Measurements from ENCODE around the gene CTBP2. TPM values are rescaled to one million over a fixed set of nuclear protein-coding genes. Genes with fewer than 3 reads are reported as not detected.

Gene CTBP2
- total RNA-seq, 2 experiments from 2014 or later = 0.17 TPM; not detected in 1

DNA sequence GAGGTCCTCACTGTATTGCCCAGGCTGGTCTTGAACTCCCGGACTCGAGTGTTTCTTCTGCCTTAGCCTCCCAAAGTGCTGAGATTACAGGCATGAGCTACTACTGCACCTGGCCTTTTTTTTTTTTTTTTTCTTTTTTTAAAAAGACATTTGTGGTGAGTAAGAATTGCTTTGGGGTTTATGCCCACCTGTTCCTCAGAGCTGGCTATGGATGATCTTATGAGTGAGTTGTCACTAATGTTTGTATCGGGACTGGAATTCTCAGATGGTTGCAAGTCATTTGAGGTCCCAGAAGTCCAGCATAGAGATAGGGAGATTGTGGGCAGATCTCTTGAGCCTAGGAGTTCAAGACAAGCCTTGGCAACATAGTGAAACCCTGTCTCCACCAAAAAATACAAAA lies 183.2 kb downstream of the CTBP2 start:
- Mint-ChIP-seq H3K4me1 (ENCODE audit: low read depth) (peaks cover 17% of the 10 kb centered on the region), H3K4me3 (no peak overlapping the region), H3K9me3 (no peaks in the 10 kb centered on the region), H3K36me3 (ENCODE audit: low read depth) (peaks cover 84% of the 10 kb centered on the region), H3K27ac (no peak overlapping the region), H3K27me3 (no peaks in the 10 kb centered on the region)
- peaks cover 14% of the 10 kb centered on the region for H3K4me1 ChIP-seq (ENCODE audit: insufficient read depth, low read length)
- H3K27ac ChIP-seq (ENCODE audit: low read depth in 1 of 2, low read length in 2 of 2) = no peak overlapping the region
- ATAC-seq (ENCODE audit: poor library complexity) (no peak), DNase-seq (no peak)
- POLR2A ChIA-PET = no interaction called here
- no peak overlapping the region for H3K4me3 ChIP-seq (ENCODE audit: low read length)
- H3K36me3 ChIP-seq (ENCODE audit: insufficient read depth, low read length) = peaks cover 45% of the 10 kb centered on the region
- no peaks in the 10 kb centered on the region for H3K27me3 ChIP-seq (ENCODE audit: control insufficient read depth in 1 of 2, insufficient read depth in 2 of 2, low read length in 2 of 2)
- H3K9me3 ChIP-seq (ENCODE audit: control insufficient read depth in 1 of 2, insufficient read depth in 1 of 2, low read length in 2 of 2) = no peaks in the 10 kb centered on the region
- TF ChIP-seq CTCF (IDR thresholded peaks at IDR 0.05) = no peak
- CTCF ChIA-PET = no interaction called here
- intact Hi-C loops (cut with DNase I, micrococcal nuclease) = no loop called here

GRCh38 chr10:124975977-124976514 lies 184.3 kb downstream of the CTBP2 start:
- ChIA-PET POLR2A (no interaction called here), CTCF (no interaction called here)
- Histone ChIP-seq H3K27me3 (ENCODE audit: control insufficient read depth in 1 of 2, insufficient read depth in 2 of 2, low read length in 2 of 2) (no peaks in the 10 kb centered on the region), H3K4me3 (ENCODE audit: low read length) (no peak overlapping the region), H3K27ac (ENCODE audit: low read depth in 1 of 2, low read length in 2 of 2) (no peak overlapping the region), H3K4me1 (ENCODE audit: insufficient read depth, low read length) (peaks cover 14% of the 10 kb centered on the region), H3K36me3 (ENCODE audit: insufficient read depth, low read length) (peaks cover 45% of the 10 kb centered on the region), H3K9me3 (ENCODE audit: control insufficient read depth in 1 of 2, insufficient read depth in 1 of 2, low read length in 2 of 2) (no peaks in the 10 kb centered on the region)
- Mint-ChIP-seq H3K27ac (peak overlapping the region; percentile 63), H3K27me3 (no peaks in the 10 kb centered on the region), H3K36me3 (ENCODE audit: low read depth) (peaks cover 84% of the 10 kb centered on the region), H3K4me1 (ENCODE audit: low read depth) (peaks cover 26% of the 10 kb centered on the region), H3K4me3 (no peak overlapping the region), H3K9me3 (no peaks in the 10 kb centered on the region)
- intact Hi-C loops (cut with DNase I, micrococcal nuclease) = no loop called here
- ATAC-seq (ENCODE audit: poor library complexity) (no peak), DNase-seq (peak in 1 of 14 experiments; percentile 35)
- no peak for TF ChIP-seq CTCF (IDR thresholded peaks at IDR 0.05)

DNA sequence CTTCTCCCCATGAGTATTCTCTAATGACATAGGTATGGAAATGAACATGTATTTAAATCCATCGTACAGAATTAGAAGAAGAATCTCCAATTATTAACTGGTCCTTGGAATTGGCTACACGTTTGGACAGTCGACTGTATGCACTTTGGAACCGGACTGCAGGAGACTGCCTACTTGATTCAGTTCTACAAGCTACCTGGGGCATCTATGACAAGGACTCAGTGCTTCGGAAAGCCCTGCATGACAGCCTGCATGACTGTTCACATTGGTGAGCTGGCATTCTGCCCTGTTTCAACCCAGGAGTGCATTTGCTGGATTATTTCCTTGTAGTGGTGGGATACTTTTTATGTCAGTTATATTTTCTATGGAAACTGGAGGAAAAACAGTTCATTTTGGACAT lies 186.2 kb downstream of the CTBP2 start:
- no peak for TF ChIP-seq CTCF (IDR thresholded peaks at IDR 0.05)
- H3K36me3 ChIP-seq (ENCODE audit: insufficient read depth, low read length) = peaks cover 43% of the 10 kb centered on the region
- Mint-ChIP-seq H3K27me3 (no peaks in the 10 kb centered on the region), H3K36me3 (ENCODE audit: low read depth) (peaks cover 86% of the 10 kb centered on the region), H3K4me3 (no peak overlapping the region), H3K9me3 (no peaks in the 10 kb centered on the region), H3K4me1 (ENCODE audit: low read depth) (peaks cover 34% of the 10 kb centered on the region), H3K27ac (no peak overlapping the region)
- ATAC-seq (ENCODE audit: poor library complexity) (no peak), DNase-seq (no peak)
- no peak overlapping the region for H3K27ac ChIP-seq (ENCODE audit: low read depth in 1 of 2, low read length in 2 of 2)
- H3K4me1 ChIP-seq (ENCODE audit: insufficient read depth, low read length) = peaks cover 19% of the 10 kb centered on the region
- CTCF ChIA-PET = no interaction called here
- H3K9me3 ChIP-seq (ENCODE audit: control insufficient read depth in 1 of 2, insufficient read depth in 1 of 2, low read length in 2 of 2) = no peaks in the 10 kb centered on the region
- H3K4me3 ChIP-seq (ENCODE audit: low read length) = no peak overlapping the region
- POLR2A ChIA-PET = no interaction called here
- H3K27me3 ChIP-seq (ENCODE audit: control insufficient read depth in 1 of 2, insufficient read depth in 2 of 2, low read length in 2 of 2) = no peaks in the 10 kb centered on the region
- intact Hi-C loops (cut with DNase I, micrococcal nuclease) = no loop called here

All from CD4-positive, alpha-beta T cell (primary cell).